Measurements from ENCODE around the gene SLC12A7. TPM values are rescaled to one million over a fixed set of nuclear protein-coding genes. Genes with fewer than 3 reads are reported as not detected.

Gene SLC12A7
- total RNA-seq, 4 donors from 2014 or later = 4.6 to 49.8 (median 15.8) TPM

DNA sequence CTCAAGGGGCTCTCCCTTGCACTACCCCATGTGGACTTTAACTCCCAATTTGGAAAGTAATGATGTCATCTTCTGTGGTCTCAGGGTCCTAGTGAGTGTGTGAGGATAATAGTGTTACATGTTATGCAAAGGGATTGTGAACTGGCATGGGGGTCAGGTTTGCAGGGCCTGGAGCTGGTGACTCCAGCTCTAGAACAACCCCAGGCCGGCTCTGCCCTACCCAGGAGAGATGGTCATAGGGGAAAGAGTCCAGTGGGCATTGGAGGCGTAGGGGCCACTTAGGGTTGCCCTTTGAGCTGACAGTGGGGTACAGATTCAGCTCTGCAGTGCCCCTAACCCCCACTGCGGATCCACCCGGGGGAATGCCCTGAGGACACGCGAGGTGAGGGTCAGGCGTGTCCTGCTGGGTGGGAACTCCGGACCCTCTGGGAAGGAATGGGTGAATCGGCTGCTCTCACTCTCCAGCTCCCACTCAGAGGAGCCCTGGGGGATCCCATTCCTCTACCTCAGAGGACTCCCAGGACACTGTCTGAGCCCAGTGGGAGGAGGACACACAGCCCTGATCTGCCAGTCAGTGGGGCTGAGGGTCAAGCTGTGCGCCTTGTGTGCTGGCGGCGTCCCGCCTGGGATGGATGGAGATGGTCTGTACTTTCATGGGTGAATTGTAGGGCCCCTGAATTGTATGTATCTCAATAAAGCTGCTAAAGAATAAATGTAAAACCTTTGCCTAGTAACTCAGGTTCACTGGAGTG, 105.8 kb downstream of the SLC12A7 start:
- Histone ChIP-seq H3K4me1 (peaks cover 0 to 9% of the 10 kb centered on the region in 2 donors), H3K36me3 (no peaks in the 10 kb centered on the region), H3K9me3 (no peaks in the 10 kb centered on the region), H3K27me3 (peaks cover 4 to 9% of the 10 kb centered on the region in 2 donors), H3K4me3 (no peak overlapping the region), H3K27ac (no peak overlapping the region)
- TF ChIP-seq POLR2A (IDR thresholded peaks at IDR 0.05) = no peak
- TF ChIP-seq, protein P1, sequence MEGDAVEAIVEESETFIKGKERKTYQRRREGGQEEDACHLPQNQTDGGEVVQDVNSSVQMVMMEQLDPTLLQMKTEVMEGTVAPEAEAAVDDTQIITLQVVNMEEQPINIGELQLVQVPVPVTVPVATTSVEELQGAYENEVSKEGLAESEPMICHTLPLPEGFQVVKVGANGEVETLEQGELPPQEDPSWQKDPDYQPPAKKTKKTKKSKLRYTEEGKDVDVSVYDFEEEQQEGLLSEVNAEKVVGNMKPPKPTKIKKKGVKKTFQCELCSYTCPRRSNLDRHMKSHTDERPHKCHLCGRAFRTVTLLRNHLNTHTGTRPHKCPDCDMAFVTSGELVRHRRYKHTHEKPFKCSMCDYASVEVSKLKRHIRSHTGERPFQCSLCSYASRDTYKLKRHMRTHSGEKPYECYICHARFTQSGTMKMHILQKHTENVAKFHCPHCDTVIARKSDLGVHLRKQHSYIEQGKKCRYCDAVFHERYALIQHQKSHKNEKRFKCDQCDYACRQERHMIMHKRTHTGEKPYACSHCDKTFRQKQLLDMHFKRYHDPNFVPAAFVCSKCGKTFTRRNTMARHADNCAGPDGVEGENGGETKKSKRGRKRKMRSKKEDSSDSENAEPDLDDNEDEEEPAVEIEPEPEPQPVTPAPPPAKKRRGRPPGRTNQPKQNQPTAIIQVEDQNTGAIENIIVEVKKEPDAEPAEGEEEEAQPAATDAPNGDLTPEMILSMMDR (IDR thresholded peaks at IDR 0.05) = no peak
- DNase-seq = peak; percentile 8 to 11
- intact Hi-C loops (cut with DNase I; ENCODE audit: low total_unique reads) = no loop called here

DNA sequence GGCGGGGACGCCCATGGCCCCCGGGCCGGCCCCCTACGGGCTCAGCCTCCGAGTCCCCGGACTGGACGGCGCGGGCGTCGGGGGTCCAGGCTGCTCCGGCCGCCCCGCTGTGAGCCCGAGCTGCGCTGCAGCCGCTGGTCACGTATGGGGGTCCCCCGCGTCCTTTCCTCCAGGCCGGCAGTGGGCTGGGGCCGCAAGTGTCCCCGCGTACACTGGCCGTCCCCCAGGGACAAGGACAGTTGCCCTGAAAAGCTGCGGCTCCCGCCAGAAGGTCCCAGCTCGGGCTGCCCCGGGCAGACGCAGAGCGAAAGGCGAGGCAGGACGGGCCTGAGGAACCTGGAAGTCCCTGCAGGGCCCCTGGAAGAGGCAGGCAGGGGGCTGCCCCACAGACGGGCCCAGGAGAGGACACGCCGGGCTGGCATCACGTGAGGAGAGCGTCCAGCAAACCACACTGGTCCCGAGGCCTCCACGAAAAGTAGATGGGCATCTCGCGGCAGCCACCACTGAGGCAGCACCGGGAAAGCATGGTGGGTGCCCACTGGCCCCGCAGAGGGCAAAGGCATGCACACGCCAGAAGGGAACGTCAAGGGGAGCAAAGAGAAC, 106.5 kb downstream of the SLC12A7 start:
- Histone ChIP-seq H3K27me3 (peaks cover 0 to 9% of the 10 kb centered on the region in 2 donors), H3K36me3 (no peaks in the 10 kb centered on the region), H3K4me1 (peaks cover 0 to 9% of the 10 kb centered on the region in 2 donors), H3K9me3 (no peaks in the 10 kb centered on the region), H3K4me3 (peak overlapping the region in 1 of 2 donors; percentile 29), H3K27ac (peak overlapping the region in 1 of 2 donors; percentile 46)
- intact Hi-C loops (cut with DNase I; ENCODE audit: low total_unique reads) = no loop called here
- TF ChIP-seq, protein P1 (IDR thresholded peaks at IDR 0.05) = no peak
- TF ChIP-seq POLR2A (IDR thresholded peaks at IDR 0.05) = no peak
- DNase-seq = peak in 1 of 2 donors; percentile 14

DNA sequence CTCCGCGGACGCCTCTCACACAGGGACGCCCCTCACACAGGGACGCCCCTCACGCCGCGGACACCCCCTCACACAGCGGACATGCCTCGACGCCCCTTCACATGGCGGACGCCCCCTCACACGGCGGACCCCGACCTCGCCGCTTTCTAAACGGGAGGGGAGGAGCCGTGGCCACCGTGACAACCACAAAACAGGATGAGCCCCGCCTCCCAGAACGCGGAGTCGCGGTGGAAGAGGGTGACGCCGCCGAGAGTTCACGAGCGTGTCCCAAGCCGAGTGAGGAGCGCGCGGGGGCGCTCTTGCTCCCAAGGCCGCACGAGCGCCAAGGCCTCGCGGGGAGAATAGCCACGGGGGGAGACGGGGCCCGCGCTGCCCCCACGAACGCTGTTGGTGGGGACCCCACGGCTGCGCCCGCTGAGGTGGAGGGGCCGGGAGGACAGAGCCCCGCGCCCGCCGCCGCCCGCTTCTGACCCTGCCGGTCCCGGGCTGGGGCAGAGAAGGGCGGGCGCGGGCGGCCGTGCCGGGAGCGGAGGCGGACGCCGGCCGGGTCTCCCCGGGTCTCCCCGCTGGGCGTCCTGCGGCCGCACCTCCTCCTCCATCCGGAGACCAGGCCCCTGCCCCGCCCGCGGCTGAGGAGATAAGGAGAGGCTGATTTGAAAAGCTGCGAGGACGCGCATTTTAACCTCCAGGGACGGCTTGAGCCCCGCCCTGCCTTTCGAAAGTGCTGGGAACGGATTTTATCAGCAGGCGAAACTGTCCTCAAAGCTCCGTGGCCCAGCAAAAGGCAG, 107.2 kb downstream of the SLC12A7 start:
- TF ChIP-seq, protein P1 (IDR thresholded peaks at IDR 0.05) = peak; percentile 26 to 44 (median 35)
- TF ChIP-seq POLR2A (IDR thresholded peaks at IDR 0.05) = no peak
- intact Hi-C loops (cut with DNase I; ENCODE audit: low total_unique reads) = no loop called here
- H3K4me3 ChIP-seq = peak overlapping the region in 1 of 2 donors; percentile 29
- DNase-seq = peak; percentile 58 to 74
- peaks cover 0 to 9% of the 10 kb centered on the region in 2 donors for H3K4me1 ChIP-seq
- no peaks in the 10 kb centered on the region for H3K36me3 ChIP-seq
- H3K27me3 ChIP-seq = peaks cover 0 to 9% of the 10 kb centered on the region in 2 donors
- H3K27ac ChIP-seq = peak overlapping the region; percentile 25 to 46
- no peaks in the 10 kb centered on the region for H3K9me3 ChIP-seq

DNA sequence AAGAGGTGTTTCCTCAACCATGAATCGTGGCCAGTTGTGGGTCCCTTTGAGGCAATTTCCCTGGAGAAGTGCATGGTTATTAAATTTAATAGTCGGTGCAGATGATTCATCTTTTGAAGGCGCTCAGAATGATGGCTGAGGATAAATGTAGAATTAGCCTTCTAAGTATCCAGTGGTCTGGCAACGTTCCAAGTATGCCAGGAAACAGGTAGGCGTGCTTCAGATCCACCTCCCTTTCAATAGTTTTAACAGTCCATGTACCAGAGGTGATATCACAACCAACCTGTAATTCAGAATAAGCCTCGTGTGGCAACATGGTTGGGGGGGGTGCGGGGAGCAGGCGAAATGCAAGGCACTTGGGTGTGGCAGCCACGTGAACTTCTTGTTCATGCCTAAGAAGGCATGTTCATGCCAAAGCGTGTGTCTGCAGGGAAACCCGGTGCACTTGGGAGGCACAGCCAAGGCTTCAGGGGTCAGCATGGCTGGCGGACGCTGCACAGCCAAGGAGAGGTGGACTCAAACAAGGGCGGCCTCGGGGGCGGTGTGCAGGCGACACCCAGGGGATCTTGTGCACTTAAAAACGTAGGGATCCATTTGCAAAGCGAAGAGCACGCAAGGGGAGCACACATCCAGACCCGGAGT, 108.4 kb downstream of the SLC12A7 start:
- no peak for TF ChIP-seq POLR2A (IDR thresholded peaks at IDR 0.05)
- TF ChIP-seq, protein P1 (IDR thresholded peaks at IDR 0.05) = no peak
- DNase-seq = peak; percentile 16 to 19
- no peaks in the 10 kb centered on the region for H3K36me3 ChIP-seq
- H3K4me1 ChIP-seq = no peaks in the 10 kb centered on the region
- no peaks in the 10 kb centered on the region for H3K9me3 ChIP-seq
- H3K4me3 ChIP-seq = no peak overlapping the region
- intact Hi-C loops (cut with DNase I; ENCODE audit: low total_unique reads) = no loop called here
- no peaks in the 10 kb centered on the region for H3K27me3 ChIP-seq
- H3K27ac ChIP-seq = no peak overlapping the region
